IPS-18a (cell line): ENCODE results near the gene HDGFL2.

ENCODE experiments used
- H3K27ac ChIP-seq: one replicate; pipeline ENCODE4 v1.5.1; 2013; ENCODE audit warnings: low read length
- H3K27me3 ChIP-seq: one replicate; pipeline ENCODE4 v1.6.1; 2013; ENCODE audit warnings: mild to moderate bottlenecking, low read length; ENCODE audit not compliant: control insufficient read depth, insufficient read depth
- H3K36me3 ChIP-seq: one replicate; pipeline ENCODE4 v1.6.1; 2013; ENCODE audit warnings: low read depth, low read length; ENCODE audit not compliant: control insufficient read depth
- H3K4me1 ChIP-seq: one replicate; pipeline ENCODE4 v1.6.1; 2013; ENCODE audit warnings: low read depth, low read length; ENCODE audit not compliant: control insufficient read depth
- H3K4me3 ChIP-seq: one replicate; pipeline ENCODE4 v1.5.1; 2013; ENCODE audit warnings: low read length
- H3K9ac ChIP-seq: one replicate; pipeline ENCODE4 v1.6.1; 2013; ENCODE audit warnings: mild to moderate bottlenecking, low read length, moderate library complexity
- H3K9me3 ChIP-seq: one replicate; pipeline ENCODE4 v1.6.1; 2013; ENCODE audit warnings: low read depth, low read length; ENCODE audit not compliant: control insufficient read depth

Gene HDGFL2

DNA sequence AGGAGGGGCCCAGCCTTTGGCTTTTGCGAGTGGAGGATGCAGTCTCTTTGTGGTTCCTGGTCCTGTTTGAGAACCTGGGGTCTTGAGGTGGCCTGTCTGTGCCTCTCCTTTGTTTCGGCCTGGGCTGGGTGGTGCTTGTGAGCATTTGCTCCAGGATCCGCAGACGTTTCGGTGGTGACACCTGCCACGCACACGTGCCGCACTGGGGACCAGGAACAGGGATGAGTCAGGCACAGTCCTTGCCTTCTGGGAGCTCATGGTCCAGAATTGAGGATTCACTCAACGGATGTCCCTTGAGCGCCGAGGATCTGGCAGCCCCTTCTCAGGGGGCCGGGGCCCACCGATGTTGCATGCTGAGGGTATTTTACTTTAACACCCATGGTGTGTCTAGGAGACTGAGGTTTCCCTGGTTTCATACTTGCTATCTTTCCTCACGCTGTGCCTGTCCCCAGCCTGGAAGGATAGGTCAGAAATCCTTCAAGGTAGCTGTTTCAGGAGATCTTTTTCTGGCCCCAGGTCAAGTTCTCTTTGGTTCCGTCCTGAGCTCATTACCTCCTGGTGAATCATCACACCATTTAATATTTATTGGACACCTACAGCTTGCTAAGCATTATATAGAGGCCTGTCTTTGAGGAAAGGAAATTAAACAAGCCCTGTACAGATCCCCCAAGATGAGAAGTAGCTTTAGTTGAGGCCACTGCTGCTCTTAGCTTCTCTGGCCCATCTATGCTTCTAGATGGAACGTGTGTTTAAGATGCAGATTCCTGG is 5.1 kb downstream of the HDGFL2 start:
- Histone ChIP-seq H3K27ac (no peak overlapping the region), H3K4me1 (peaks cover 8% of the 10 kb centered on the region), H3K9ac (no peak overlapping the region), H3K9me3 (no peaks in the 10 kb centered on the region), H3K36me3 (peaks cover 12% of the 10 kb centered on the region), H3K27me3 (no peaks in the 10 kb centered on the region), H3K4me3 (no peak overlapping the region)

DNA sequence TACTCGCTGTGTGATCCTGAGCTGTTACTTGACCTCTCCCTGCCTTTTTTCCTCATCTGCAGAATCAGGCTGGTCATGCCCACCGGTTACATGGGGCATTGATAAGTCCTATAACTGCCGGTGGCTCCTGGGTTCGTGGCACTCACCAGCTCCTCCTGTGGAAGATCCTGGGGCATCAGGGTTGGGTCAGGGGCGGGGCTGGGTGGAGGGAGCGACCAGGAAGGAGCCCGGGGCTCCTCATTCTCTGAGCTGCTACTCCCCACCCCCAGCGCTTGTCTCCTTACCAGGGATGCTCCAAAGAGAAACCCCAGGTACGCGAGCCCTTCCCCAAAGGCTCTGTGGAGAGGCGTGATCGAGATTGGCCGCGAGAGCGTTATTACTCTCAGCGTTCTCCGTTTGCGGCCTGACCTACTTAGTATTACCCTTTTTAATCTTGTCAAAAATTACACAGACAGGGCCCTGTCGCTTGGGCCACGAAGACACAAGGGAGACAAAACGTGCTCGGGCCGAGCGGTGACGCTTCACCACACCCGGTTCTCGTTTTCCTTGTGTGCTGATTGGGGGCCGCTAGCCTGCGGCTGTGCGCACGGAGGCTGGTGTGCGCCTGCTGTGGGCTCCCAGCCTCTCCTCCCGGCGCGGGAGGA is 10.7 kb downstream of the HDGFL2 start:
- H3K9me3 ChIP-seq: no peaks in the 10 kb centered on the region
- no peaks in the 10 kb centered on the region for H3K4me1 ChIP-seq
- H3K4me3 ChIP-seq: no peak overlapping the region
- no peak overlapping the region for H3K9ac ChIP-seq
- H3K27me3 ChIP-seq: no peaks in the 10 kb centered on the region
- H3K36me3 ChIP-seq: peaks cover 9% of the 10 kb centered on the region
- H3K27ac ChIP-seq: no peak overlapping the region

DNA sequence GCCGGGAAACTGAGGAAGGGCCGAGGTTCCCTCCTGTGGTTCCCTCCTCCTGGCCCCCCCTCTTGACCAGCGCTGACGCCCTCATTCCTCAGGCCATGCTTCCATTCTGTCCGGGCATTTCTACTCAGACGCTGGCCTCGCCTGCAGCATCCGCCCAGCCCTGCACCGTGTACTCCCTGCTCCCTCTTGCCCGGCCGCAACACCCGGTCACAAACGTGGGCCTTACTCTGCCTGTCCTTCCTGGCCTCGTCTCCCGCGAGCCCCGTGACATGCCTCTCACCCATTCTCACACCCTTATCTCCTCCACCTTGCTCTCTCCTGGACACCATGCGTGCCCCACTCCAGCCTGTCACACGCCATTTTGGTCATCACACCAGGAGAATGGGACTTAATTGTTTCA is 11.3 kb downstream of the HDGFL2 start:
- Histone ChIP-seq H3K4me1 (no peaks in the 10 kb centered on the region), H3K9me3 (no peaks in the 10 kb centered on the region), H3K4me3 (no peak overlapping the region), H3K27ac (no peak overlapping the region), H3K36me3 (peaks cover 6% of the 10 kb centered on the region), H3K9ac (no peak overlapping the region), H3K27me3 (no peaks in the 10 kb centered on the region)

DNA sequence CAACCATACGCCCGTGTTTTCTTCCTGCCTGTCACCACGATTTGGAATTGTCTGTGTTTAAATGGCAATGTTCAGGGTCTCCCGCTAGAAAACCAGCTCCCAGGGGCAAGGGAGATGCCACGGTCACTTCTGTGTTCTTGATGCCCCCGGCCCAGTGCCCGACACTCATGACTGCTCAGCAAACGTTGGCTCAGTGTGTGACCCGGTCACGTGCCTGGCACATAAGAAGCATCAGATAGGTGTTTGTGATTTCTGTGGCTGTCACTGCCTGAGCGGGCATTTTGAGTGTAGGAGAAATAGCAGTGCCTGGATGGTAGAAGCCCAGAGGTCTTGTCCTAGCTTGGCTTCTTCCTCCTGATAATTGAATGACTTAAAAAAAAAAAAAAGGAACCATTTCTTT is 15.5 kb downstream of the HDGFL2 start:
- H3K27ac ChIP-seq: no peak overlapping the region
- H3K9ac ChIP-seq: no peak overlapping the region
- H3K27me3 ChIP-seq: no peaks in the 10 kb centered on the region
- no peak overlapping the region for H3K4me3 ChIP-seq
- H3K36me3 ChIP-seq: peaks cover 24% of the 10 kb centered on the region
- H3K4me1 ChIP-seq: no peaks in the 10 kb centered on the region
- no peaks in the 10 kb centered on the region for H3K9me3 ChIP-seq

DNA sequence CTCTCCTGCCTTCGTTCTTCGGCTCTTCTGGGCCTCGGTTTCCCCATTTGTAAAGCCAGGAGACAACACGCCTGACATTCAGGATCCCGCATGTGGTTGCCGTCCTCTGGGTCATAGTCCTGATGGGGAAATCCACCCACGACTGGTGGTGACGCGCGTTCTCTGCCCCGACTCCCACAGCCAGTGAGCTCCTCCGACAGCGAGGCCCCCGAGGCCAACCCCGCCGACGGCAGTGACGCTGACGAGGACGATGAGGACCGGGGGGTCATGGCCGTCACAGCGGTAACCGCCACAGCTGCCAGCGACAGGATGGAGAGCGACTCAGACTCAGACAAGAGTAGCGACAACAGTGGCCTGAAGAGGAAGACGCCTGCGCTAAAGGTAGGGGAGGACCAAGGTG is 16.4 kb downstream of the HDGFL2 start:
- Histone ChIP-seq H3K27me3 (no peaks in the 10 kb centered on the region), H3K4me3 (no peak overlapping the region), H3K9me3 (no peaks in the 10 kb centered on the region), H3K4me1 (no peaks in the 10 kb centered on the region), H3K9ac (no peak overlapping the region), H3K27ac (no peak overlapping the region), H3K36me3 (peaks cover 31% of the 10 kb centered on the region)

DNA sequence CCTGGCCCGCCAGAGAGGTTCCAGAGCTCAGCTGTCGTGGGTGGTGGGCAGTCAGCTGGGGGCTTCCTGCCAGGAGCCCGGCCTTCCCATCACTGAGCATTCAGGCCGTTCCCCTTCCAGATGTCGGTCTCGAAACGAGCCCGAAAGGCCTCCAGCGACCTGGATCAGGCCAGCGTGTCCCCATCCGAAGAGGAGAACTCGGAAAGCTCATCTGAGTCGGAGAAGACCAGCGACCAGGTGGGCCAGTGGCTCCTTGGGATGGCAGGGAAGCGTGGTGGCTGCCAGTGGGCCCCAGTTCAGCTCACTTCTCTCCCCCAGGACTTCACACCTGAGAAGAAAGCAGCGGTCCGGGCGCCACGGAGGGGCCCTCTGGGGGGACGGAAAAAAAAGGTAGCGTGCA is 19.3 kb downstream of the HDGFL2 start:
- Histone ChIP-seq H3K36me3 (peaks cover 48% of the 10 kb centered on the region), H3K27ac (no peak overlapping the region), H3K4me1 (no peaks in the 10 kb centered on the region), H3K27me3 (no peaks in the 10 kb centered on the region), H3K9me3 (no peaks in the 10 kb centered on the region), H3K4me3 (no peak overlapping the region), H3K9ac (no peak overlapping the region)

DNA sequence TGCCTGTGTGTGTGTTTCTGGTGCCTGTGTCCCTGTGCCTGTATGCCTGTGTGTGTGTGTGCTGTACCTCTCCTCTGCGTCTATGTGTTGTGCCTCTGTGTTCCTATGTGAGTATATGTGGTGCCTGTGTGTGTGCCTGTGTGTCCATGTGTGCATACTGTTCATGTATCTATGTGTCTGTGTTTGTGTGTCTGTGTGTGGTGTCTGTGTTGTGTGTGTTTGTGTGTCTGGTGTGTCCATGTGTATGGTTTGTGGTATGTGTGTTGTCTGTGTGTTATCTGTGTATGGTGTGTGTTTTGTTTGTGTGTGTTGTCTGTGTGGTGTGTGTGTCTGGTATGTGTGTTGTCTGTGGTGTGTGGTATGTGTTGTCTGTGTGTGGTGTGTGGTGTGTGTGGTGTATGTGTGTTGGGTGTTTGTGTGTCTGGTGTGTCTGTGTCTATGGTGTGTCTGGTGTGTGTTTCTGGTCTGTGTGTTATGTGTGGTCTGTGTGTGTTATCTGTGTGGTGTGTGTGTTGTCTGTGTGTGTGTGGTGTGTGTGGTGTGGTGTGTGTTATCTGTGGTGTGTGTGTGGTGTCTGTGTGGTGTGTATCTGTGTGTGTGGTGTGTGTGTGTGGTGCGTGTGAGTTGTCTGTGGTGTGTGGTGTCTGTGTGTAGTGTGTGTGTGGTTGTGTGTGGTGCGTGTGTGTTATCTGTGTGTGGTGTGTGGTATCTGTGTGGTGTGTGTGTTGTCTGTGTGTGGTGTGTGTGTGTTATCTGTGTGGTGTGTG is 20.4 kb downstream of the HDGFL2 start:
- H3K27ac ChIP-seq: no peak overlapping the region
- H3K9ac ChIP-seq: no peak overlapping the region
- H3K4me3 ChIP-seq: no peak overlapping the region
- no peaks in the 10 kb centered on the region for H3K4me1 ChIP-seq
- peaks cover 53% of the 10 kb centered on the region for H3K36me3 ChIP-seq
- no peaks in the 10 kb centered on the region for H3K27me3 ChIP-seq
- H3K9me3 ChIP-seq: no peaks in the 10 kb centered on the region

DNA sequence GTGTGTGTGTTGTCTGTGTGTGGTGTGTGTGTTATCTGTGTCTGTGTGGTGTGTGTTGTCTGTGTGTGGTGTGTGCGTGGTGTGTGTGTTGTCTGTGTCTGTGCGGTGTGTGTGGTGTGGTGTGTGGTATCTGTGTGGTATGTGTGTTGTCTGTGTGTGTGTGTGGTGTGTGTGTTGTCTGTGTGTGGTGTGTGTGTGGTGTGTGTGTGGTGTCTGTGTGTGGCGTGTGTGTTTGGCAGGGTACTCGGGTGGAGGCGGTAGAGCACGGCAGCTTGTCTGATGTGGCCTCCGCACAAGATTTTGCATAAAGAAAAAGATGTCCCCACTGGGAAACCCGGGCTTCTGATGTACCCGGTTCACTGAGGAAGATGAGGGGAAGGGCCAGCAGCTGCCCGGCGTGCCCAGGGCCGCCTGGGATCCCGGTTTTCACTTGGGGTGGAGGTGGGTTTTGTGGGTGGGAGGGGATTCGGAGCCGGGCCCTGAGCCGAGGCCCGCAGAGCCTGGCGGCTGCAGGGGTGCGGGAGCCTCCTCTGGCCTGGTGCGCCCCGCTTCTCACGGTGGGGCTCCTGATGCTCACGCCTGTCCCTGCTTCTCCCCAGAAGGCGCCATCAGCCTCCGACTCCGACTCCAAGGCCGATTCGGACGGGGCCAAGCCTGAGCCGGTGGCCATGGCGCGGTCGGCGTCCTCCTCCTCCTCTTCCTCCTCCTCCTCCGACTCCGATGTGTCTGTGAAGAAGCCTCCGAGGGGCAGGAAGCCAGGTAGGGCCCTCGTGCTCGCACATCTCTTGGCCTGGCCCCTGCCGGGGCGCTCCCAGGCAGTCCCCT is 21.2 kb downstream of the HDGFL2 start:
- no peaks in the 10 kb centered on the region for H3K27me3 ChIP-seq
- peaks cover 58% of the 10 kb centered on the region for H3K36me3 ChIP-seq
- no peaks in the 10 kb centered on the region for H3K9me3 ChIP-seq
- H3K27ac ChIP-seq: no peak overlapping the region
- no peak overlapping the region for H3K9ac ChIP-seq
- H3K4me3 ChIP-seq: no peak overlapping the region
- H3K4me1 ChIP-seq: no peaks in the 10 kb centered on the region

DNA sequence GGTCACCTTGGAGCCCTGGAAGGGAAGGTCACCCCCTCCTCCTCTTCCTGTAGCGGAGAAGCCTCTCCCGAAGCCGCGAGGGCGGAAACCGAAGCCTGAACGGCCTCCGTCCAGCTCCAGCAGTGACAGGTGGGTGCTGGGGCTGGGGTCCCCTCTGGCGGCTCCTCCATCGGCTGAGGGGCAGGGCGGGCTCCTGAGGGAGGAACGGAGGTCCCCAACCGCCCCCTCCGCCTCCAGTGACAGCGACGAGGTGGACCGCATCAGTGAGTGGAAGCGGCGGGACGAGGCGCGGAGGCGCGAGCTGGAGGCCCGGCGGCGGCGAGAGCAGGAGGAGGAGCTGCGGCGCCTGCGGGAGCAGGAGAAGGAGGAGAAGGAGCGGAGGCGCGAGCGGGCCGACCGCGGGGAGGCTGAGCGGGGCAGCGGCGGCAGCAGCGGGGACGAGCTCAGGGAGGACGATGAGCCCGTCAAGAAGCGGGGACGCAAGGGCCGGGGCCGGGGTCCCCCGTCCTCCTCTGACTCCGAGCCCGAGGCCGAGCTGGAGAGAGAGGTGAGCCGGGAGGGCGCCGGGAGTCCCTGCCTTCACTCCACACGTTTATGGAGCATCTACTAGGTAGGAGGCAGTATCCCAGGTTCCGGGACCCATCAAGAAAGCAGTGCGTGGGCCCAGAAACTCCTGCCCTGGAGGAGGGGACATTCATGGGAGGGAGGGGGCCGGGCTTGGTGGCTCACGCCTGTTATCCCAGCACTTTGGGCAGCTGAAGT is 22.0 kb downstream of the HDGFL2 start:
- no peak overlapping the region for H3K9ac ChIP-seq
- no peaks in the 10 kb centered on the region for H3K4me1 ChIP-seq
- no peaks in the 10 kb centered on the region for H3K9me3 ChIP-seq
- H3K36me3 ChIP-seq: peaks cover 59% of the 10 kb centered on the region
- no peaks in the 10 kb centered on the region for H3K27me3 ChIP-seq
- H3K27ac ChIP-seq: no peak overlapping the region
- H3K4me3 ChIP-seq: no peak overlapping the region

DNA sequence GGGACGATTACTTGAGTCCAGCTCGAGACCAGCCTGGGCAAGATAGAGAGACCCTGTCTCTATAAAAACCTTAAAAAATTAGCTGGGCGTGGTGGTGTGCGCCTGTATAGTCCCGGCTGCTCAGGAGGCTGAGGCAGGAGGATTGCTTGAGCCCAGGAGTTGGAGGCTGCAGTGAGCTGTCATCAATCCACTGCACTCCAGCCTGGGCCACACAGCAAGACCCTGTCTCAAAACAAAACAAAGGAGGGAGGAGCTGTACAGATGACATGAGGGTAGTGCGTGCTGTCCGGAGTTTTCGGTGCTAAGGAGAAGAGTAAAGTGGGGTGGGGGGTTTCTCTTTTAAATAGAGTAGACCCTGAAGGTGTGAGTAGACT is 22.6 kb downstream of the HDGFL2 start:
- no peak overlapping the region for H3K27ac ChIP-seq
- no peak overlapping the region for H3K9ac ChIP-seq
- H3K36me3 ChIP-seq: peaks cover 53% of the 10 kb centered on the region

DNA sequence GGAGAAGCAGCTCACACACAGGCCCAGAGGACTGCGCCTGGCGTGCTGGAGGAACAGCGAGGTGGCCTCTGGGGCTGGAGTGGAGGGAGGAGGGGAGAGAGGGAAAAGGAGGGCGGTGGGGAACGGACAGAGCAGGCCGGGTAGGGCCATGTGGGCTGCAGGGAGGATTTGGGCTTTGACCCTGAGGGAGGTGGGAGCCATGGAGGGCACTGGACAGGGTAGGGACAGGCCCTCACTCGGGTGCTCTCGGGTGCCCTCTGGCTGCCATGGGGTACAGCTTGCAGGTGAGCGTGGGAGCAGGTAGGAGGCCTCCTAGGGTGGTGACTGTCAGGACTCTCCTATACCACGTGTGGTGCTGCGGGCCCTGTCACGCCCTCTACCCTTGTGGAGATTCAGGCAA is 23.4 kb downstream of the HDGFL2 start:
- no peak overlapping the region for H3K4me3 ChIP-seq

More for the DNA sequence above, 22.6 kb downstream of the HDGFL2 start:
- H3K9me3 ChIP-seq: no peaks in the 10 kb centered on the region
- no peaks in the 10 kb centered on the region for H3K4me1 ChIP-seq
- H3K4me3 ChIP-seq: no peak overlapping the region
- no peaks in the 10 kb centered on the region for H3K27me3 ChIP-seq

More for the DNA sequence above, 23.4 kb downstream of the HDGFL2 start:
- peaks cover 50% of the 10 kb centered on the region for H3K36me3 ChIP-seq
- no peaks in the 10 kb centered on the region for H3K4me1 ChIP-seq
- no peak overlapping the region for H3K27ac ChIP-seq
- H3K9ac ChIP-seq: no peak overlapping the region
- H3K27me3 ChIP-seq: no peaks in the 10 kb centered on the region
- no peaks in the 10 kb centered on the region for H3K9me3 ChIP-seq
